HTERT RPE-1 (cell line): ENCODE results near the gene CDC42.
"Not testable (repeated sequence)": the region's sequence is repeated elsewhere in the genome, so short reads cannot be mapped to it uniquely, and the experiment has no call there.

Source experiments
- in situ Hi-C: fragments of 300-500 bp; cut with MboI; formaldehyde crosslinking; loops from 4 replicates; pipeline ENCODE4 v1.14.3; 2020; ENCODE audit warnings: low sequenced_read_pairs

The CDC42 gene

DNA sequence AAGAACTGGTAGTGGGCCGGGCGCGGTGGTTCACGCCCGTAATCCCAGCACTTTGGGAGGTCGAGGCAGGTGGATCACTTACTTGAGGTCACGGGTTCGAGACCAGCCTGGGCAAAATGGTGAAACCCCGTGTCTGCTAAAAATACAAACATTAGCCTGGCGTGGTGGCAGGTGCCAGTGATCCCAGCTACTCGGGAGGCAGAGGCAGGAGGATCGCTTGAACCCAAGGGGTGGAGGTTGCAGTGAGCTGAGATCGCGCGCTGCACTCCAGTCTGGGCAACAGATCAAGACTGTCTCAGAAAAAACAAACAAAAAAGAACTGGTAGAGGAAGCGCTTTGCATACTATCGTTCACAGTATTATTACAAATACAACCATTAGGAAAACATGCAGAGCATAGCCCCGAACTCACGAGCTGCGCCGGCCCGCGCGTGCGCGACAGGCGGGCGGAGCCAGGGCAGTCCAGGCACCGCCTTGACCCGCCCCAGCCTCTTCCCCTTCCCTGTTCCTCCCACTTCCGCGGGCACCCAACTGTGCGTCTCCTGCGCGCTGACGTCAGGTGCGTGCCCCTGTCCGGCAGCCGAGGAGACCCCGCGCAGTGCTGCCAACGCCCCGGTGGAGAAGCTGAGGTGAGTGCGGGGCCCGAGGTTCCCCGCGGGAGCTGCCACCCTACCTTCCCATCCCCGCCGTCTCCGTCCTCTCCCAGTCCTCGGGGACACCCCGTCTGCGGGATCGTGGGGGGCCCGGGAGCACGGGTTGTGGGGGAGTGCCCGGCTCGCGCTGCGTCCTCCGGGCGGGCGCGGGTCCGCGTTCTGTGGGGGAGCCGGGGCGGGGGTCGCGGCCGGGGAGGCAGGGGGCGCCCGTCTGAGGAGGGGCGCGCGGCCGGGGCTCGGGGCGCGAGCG is at the start of gene CDC42:
TSS of gene CDC42 (plus strand) at position 595 of the 902 bp plus-strand sequence. CDS start 25,770 bp downstream, outside the sequence.
- in situ Hi-C loops, result no loop called here

GRCh38 chr1:22002875-22003274 is 49.6 kb upstream of the CDC42 start:
- in situ Hi-C loops, result not testable (repeated sequence)

- in situ Hi-C loops, result not testable (repeated sequence)
Measured at GRCh38 chr1:22003959-22004358, 48.5 kb upstream of the CDC42 start.

- in situ Hi-C loops, result not testable (repeated sequence)
Measured at GRCh38 chr1:22005261-22006149, 47.0 kb upstream of the CDC42 start.

DNA sequence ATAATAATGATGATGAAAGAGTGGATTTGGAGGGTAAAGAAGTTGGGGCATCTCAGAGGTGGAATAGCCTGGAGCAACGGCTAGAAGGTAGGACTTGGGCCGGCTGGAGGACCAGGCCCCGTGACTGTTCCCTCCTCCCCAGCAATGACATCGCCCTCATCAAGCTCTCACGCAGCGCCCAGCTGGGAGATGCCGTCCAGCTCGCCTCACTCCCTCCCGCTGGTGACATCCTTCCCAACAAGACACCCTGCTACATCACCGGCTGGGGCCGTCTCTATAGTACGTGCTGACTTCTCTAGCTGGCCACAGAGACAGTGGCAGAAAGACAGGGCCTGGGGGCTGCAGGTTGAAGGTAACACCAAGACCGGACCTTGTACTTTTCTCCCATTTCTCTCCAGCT is 45.8 kb upstream of the CDC42 start:
- in situ Hi-C loops, result not testable (repeated sequence)

DNA sequence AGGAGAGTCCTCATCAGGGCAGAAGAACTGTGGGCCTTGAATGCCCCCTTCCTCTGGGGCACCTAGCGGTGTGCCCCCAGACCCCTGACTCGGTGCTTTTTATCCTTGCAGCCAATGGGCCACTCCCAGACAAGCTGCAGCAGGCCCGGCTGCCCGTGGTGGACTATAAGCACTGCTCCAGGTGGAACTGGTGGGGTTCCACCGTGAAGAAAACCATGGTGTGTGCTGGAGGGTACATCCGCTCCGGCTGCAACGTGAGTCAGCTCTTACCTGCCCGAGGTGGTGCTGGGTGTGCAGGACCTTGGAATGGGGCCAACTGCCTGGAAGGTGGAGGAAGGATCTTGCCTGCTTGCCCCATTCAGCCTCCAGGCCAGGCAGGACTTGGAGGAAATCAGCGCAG is 45.2 kb upstream of the CDC42 start:
- in situ Hi-C loops, result not testable (repeated sequence)

DNA sequence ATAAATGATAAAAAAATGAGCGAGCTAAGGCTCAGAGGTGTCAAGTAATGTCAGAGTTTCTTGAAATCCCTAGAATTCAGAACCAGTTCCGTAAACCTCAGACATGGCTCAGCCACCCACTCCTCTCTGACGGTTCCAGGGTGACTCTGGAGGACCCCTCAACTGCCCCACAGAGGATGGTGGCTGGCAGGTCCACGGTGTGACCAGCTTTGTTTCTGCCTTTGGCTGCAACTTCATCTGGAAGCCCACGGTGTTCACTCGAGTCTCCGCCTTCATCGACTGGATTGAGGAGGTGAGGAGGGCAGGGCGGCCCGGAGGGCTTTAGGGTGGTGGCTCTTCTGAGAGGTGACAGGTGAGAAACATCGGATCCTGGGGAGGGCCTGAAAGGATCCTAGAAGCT is 42.9 kb upstream of the CDC42 start:
- in situ Hi-C loops, result not testable (repeated sequence)

GRCh38 chr1:22012752-22013151 is 39.8 kb upstream of the CDC42 start:
- in situ Hi-C loops, result not testable (repeated sequence)

DNA sequence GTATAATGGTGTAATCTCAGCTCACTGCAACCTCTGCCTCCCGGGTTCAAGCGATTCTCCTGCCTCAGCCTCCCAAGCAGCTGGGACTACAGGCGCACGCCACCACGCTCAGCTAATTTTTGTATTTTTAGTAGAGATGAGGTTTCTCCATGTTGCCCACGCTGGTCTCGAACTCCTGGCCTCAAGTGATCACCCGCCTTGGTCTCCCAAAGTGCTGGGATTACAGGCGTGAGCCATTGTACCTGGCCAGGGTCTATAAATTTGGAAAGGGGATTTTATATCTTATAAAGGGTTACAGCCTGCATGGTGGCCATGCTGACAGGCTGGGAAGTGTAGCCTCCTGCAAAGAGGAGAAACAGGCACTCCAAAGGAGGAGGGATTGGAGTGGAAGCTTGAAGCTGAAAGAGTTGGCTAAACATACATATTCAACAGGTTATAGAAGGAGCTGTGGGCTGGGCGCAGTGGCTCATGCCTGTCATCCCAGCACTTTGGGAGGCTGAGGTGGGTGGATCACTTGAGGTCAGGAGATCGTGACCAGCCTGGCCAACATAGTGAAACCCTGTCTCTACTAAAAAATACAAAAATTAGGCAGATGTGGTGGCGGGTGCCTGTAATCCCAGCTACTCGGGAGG is 37.8 kb upstream of the CDC42 start:
- in situ Hi-C loops, result not testable (repeated sequence)

GRCh38 chr1:22018583-22019559 is 33.6 kb upstream of the CDC42 start:
- in situ Hi-C loops, result no loop called here

DNA sequence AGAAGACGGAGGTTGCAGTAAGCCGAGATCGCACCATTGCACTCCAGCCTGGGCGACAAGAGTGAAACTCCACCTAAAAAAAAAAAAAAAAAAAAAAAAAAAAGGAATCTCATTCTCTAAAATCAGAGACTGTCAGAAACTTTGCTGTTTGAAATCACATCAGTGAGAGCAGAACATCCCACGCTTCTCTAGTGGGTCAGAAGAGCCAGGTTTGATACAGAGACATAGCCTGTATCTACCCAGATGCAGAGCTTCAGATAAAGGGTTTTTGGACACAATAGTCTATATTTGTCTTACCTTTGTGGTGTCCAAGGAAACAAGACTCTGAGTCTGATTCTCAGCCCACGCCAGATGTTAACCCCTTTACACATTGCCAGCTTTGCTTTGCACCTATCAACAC is 31.4 kb upstream of the CDC42 start:
- in situ Hi-C loops, result no loop called here

GRCh38 chr1:22024485-22025367 is 27.8 kb upstream of the CDC42 start:
- in situ Hi-C loops, result no loop called here

- in situ Hi-C loops, result no loop called here
Measured at GRCh38 chr1:22025368-22026155, 26.9 kb upstream of the CDC42 start.

GRCh38 chr1:22026924-22027289 is 25.6 kb upstream of the CDC42 start:
- in situ Hi-C loops, result no loop called here

DNA sequence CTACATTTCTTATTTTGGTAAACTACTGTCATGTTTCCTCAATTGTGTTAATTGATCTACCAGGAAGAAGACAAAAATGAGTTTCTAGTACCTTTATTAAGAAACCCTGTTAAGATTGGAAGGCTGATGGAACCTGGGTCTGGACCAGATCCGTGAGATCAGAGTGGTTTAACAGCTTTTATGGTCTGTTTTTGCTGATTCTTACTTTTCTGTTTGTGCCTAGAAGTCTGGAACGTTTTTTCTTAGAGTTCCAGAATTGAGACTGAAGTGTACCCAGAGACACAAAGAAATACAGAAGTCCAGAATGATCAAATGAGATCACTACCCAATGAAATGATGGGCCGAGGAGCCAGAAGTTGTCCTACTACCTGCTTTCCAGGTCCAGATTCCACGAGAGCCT is 22.5 kb upstream of the CDC42 start:
- in situ Hi-C loops, result no loop called here

GRCh38 chr1:22030473-22030872 is 22.0 kb upstream of the CDC42 start:
- in situ Hi-C loops, result no loop called here

- in situ Hi-C loops, result no loop called here
Measured at GRCh38 chr1:22031214-22031962, 21.1 kb upstream of the CDC42 start.

- in situ Hi-C loops, result not testable (repeated sequence)
Measured at GRCh38 chr1:22034834-22035233, 17.7 kb upstream of the CDC42 start.
